Erythroblast (primary cell): ENCODE measurements around the gene TGFBR3L.

Source experiments
- GATA1 ChIP-seq: IDR thresholded peaks from 2 replicates; pipeline ENCODE4 v1.6.1; 2011; ENCODE audit warnings: low read depth, mild to moderate bottlenecking, control low read depth, low read length, moderate library complexity
- POLR2A ChIP-seq: IDR thresholded peaks from 2 replicates; pipeline ENCODE4 v1.6.1; 2011; ENCODE audit warnings: mild to moderate bottlenecking, low read length

DNA sequence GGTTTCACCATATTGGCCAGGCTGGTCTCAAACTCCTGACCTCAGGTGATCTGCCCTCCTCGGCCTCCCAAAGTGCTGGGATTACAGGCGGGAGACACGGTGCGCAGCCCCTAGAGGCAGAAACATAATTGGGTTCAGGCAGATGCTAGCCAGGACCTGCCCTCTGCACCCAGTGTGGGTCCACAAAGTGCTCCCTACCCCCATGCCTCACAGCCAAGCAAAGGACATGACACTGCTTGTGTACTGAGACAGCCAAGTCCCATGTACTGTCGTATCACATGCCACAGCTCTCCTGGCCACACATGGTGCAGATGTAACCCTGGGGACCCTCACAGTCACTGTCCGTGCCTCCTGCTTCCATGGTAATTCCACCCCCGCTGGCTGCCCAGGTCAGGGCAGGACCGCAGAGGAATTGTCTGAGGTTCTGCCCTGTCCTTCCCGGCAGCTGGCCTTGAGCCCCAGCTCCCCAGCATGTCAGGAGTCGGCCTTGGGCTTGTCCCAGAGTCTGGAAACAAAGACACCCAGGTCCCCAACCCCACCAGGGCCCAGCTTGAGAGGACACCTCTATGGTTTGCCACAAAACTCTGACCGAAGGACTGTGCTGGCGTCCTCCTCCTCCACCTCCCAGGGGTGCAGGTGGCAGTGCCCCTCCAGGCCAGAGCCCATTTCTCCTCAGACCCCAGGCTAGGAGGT, 48.1 kb upstream of the TGFBR3L start:
- no peak for TF ChIP-seq POLR2A
- TF ChIP-seq GATA1: no peak
